GM12864 (cell line): ENCODE results near the gene TTLL5.

Experiments used
- DNase-seq: peaks from one replicate; pipeline ENCODE4 v3.0.0-alpha.2; 2011; ENCODE audit warnings: low read depth
- H3K4me3 ChIP-seq: 2 replicates; pipeline ENCODE4 v1.5.1; 2011; ENCODE audit warnings: mild to moderate bottlenecking, low read depth, low read length, control low read depth
- CTCF ChIP-seq: IDR thresholded peaks from 2 replicates; pipeline ENCODE4 v1.5.1; 2011; ENCODE audit warnings: low read depth, mild to moderate bottlenecking, moderate library complexity, low read length, control low read depth, inconsistent platforms; ENCODE audit errors: missing control alignments

TTLL5 gene

GRCh38 chr14:75907756-75908359, 246.8 kb downstream of the TTLL5 start:
- no peak for TF ChIP-seq CTCF
- H3K4me3 ChIP-seq = no peak overlapping the region
- no peak for DNase-seq

DNA sequence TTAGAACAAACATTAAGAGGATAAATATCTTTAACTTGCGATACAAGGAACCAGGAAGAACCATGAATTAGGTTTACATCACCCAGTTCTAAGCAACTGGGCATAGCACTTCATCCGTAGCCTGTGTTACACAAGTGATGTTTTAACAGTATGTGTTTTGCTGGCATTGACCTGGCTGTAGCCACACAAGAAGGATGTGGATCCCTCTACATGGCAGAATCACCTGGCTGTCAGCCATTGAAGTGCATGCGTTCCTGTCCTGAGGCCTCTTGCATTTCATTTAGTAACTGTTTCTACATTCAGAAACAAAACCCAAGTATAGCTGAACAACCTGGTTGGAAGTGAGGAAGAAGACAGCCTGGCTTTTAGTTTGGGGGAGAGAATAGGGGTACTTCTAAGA, 248.6 kb downstream of the TTLL5 start:
- DNase-seq = no peak
- TF ChIP-seq CTCF = no peak
- no peak overlapping the region for H3K4me3 ChIP-seq

DNA sequence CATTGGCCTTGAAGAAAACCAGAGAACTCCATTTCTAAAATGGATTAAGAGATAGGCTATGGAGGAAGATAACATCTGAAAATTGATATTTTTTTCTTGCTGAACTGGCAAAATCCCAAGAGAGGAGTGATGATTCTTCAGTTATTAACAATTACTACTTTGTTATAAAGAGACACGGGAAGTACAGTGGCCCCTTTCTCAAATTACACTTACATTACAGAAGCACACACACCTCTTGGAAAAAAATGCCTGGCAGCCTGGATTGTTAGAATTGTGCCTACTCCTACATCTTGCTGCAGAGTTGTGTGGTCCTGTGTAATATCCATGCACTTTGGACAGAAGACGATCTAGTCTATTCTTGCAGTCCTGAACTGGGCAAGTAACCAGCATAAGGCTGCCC, 249.0 kb downstream of the TTLL5 start:
- no peak for TF ChIP-seq CTCF
- DNase-seq = no peak
- H3K4me3 ChIP-seq = no peak overlapping the region

- TF ChIP-seq CTCF = no peak
- no peak overlapping the region for H3K4me3 ChIP-seq
- DNase-seq = no peak
Observed at GRCh38 chr14:75911883-75912282, 250.8 kb downstream of the TTLL5 start.

GRCh38 chr14:75913183-75913582, 252.1 kb downstream of the TTLL5 start:
- DNase-seq = no peak
- no peak for TF ChIP-seq CTCF
- H3K4me3 ChIP-seq = no peak overlapping the region

DNA sequence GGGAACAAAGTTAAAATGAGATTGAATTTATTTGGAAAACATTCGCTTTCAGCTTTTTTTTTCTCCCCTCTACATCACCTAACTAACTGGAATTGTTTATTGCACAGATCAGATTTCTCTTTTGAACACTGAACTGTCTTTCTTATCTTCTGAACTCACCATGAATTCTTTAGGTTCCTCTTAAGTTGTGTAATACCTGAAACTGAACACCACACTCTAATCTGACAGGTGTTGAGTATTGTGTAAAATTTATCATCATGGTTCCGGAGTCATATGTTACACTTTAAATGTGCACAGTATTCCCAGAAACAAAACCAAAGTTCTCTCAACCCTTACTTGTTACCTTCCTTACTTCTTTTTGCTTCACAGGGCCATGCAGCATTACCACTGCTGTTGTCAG, 254.0 kb downstream of the TTLL5 start:
- no peak for TF ChIP-seq CTCF
- no peak overlapping the region for H3K4me3 ChIP-seq
- DNase-seq = no peak

DNA sequence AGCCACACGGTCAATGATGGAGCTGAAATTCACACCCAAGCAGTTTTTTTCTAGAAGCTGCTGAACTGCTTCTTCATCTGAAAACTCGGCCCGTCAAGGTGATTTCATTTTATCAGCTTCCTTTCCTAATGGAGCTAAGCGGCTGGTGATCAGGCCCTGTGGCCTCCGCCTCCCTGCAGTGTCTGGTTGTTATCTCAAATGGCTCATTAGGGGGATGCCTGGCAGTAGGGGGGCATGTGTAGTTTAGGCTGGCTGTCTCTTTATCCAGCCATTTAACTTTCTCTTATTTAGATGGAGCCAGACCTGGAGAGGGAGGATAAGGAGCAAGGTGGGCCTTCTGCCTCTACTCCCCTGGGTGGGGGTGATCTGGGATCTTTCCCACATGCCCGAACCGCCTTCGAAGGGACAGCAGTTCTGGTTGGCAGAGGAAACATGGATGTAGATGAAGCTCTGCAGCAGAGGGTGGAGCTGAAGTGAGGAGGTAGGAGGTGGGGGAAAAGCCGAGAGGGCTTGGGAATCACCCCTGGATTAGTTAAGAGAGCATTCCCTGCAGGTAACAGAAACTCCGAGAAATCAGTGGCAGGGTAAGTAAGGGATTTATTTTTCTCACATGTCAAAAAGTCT, 256.4 kb downstream of the TTLL5 start:
- no peak for TF ChIP-seq CTCF
- DNase-seq = no peak
- no peak overlapping the region for H3K4me3 ChIP-seq
